ENCODE results near the gene SIX4. TPM values are rescaled to one million over a fixed set of nuclear protein-coding genes. Genes with fewer than 3 reads are reported as not detected.
A peak's percentile ranks its signal among the peaks of the same experiment; 100 is the strongest.

SIX4 gene
- total RNA-seq, result under 1 TPM in 3 of 7 donors, not detected in 4; 0.34 to 0.51 (median 0.39) TPM
- under 1 TPM; 0.03 to 0.05 (median 0.04) TPM for polyA plus RNA-seq
- long read RNA-seq, donor 1, result 0 reads
- long read RNA-seq, donor 2, result 0 reads

DNA sequence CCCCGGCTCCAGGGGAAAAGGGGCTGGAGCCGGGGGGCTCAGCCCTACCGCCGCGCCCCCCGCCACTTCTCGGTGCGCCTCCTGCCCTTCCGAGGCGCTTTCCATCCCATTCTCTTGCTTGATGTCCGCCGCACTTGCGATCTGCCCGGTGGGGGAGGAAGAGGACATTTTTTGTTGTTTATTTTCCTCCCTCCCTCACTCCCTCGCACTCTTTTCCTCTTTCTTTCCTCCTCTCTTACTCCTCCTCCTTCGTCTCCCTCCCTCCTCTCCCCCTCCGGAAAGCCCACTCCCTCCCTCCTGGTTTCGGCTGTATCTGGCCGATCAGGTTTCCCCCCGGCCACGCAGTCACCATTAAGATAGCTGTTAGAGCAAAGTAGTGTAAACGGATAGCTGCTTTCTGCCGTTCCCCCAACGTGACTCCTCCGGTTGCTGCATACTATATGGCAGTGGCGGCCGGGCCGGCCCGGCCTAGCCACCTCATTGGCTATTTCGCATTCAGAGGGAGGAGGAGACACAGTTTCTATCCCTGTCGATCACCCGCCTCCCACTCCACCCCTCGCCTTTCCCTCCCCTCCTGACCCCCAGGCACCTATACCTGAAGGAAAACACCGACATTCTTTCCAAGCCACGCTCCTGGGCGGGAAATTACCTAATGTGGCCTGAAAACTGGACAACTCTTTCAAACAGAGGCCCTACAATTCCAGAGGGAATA, at the start of gene SIX4:
SIX4 (minus strand) TSS at position 445 of the 712 bp plus-strand sequence; CDS start at position 168, 277 bp downstream.
- Histone ChIP-seq H3K36me3 (no peaks in the 10 kb centered on the region), H3K27ac (no peak within 1 kb of the TSS), H3K4me3 (peak within 1 kb of the TSS; percentile 45 to 80 (median 62)), H3K9me3 (no peaks in the 10 kb centered on the region), H3K4me1 (peaks cover 13 to 38% (median 35%) of the 10 kb centered on the region in 6 donors), H3K27me3 (replicated peaks in 1 of 7) (peaks cover 4 to 100% (median 82%) of the 10 kb centered on the region in 7 donors)
- no peak for DNase-seq
- WGBS, 5 donors, result 4 to 7% (median 5%) methylated on average over 33 to 36 of the region's 36 CpGs
- intact Hi-C loops (cut with DNase I; ENCODE audit: low total_unique reads), result no loop called here
- TF ChIP-seq POLR2A (IDR thresholded peaks at IDR 0.05) (no peak), POLR2AphosphoS5 (IDR thresholded peaks at IDR 0.05) (peak in 1 of 3 donors; percentile 41)

DNA sequence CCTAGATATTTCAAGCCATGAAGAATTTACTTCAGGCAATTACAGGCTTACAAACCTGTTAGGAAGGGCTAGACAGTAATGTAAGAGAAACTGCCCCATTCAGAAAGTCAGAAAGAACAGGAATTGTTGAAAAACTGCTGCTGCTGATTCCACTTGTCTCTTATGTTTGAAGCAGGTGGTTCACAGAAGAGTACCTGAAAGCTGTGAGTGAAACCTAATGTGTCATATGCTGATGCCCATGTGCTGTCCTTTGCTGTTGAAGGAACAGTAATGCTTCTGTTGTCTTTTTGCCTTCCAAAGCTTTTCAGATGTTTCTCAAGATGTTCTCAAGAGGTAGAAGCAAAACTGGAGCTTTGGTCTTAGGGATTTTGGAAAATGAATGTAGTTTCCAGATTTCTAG, 49.4 kb upstream of the SIX4 start:
- no peak overlapping the region for H3K27ac ChIP-seq
- no peaks in the 10 kb centered on the region for H3K36me3 ChIP-seq
- H3K27me3 ChIP-seq (replicated peaks in 1 of 7), result no peaks in the 10 kb centered on the region
- no peak for DNase-seq
- no peaks in the 10 kb centered on the region for H3K9me3 ChIP-seq
- intact Hi-C loops (cut with DNase I; ENCODE audit: low total_unique reads), result no loop called here
- H3K4me3 ChIP-seq, result no peak overlapping the region
- TF ChIP-seq POLR2A (IDR thresholded peaks at IDR 0.05), result no peak
- no peak for TF ChIP-seq POLR2AphosphoS5 (IDR thresholded peaks at IDR 0.05)
- TF ChIP-seq, protein P1, sequence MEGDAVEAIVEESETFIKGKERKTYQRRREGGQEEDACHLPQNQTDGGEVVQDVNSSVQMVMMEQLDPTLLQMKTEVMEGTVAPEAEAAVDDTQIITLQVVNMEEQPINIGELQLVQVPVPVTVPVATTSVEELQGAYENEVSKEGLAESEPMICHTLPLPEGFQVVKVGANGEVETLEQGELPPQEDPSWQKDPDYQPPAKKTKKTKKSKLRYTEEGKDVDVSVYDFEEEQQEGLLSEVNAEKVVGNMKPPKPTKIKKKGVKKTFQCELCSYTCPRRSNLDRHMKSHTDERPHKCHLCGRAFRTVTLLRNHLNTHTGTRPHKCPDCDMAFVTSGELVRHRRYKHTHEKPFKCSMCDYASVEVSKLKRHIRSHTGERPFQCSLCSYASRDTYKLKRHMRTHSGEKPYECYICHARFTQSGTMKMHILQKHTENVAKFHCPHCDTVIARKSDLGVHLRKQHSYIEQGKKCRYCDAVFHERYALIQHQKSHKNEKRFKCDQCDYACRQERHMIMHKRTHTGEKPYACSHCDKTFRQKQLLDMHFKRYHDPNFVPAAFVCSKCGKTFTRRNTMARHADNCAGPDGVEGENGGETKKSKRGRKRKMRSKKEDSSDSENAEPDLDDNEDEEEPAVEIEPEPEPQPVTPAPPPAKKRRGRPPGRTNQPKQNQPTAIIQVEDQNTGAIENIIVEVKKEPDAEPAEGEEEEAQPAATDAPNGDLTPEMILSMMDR (IDR thresholded peaks at IDR 0.05 in 8 of 11, conservative IDR thresholded peaks at IDR 0.05 in 3 of 11), result no peak
- peaks cover 0 to 16% (median 3%) of the 10 kb centered on the region in 6 donors for H3K4me1 ChIP-seq

DNA sequence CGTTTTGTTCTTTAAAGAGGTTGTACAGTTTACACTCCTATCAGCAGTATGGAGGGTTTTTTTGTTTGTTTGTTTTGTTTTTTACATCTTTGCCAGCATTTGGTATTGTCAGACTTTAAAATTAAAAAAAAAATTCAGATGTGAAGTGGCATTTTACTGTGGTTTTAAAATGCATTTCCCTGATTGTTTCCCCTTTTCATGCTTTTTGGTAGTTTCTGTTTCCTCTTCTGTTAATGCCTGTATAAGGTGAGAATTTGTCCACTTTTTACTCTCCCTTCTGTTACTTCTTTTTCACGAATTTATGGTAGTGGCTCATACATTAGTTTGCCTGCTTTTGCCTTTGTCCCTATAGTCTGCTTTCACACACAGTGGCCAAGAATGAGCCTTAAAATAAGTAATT, 47.0 kb upstream of the SIX4 start:
- WGBS, 5 donors, result 23 to 40% (median 28%) methylated on average over 2 of the region's 2 CpGs
- H3K4me3 ChIP-seq, result no peak overlapping the region
- intact Hi-C loops (cut with DNase I; ENCODE audit: low total_unique reads), result no loop called here
- peaks cover 0 to 16% (median 3%) of the 10 kb centered on the region in 6 donors for H3K4me1 ChIP-seq
- no peaks in the 10 kb centered on the region for H3K27me3 ChIP-seq (replicated peaks in 1 of 7)
- H3K27ac ChIP-seq, result no peak overlapping the region
- DNase-seq, result no peak
- no peaks in the 10 kb centered on the region for H3K36me3 ChIP-seq
- TF ChIP-seq, protein P1 (IDR thresholded peaks at IDR 0.05 in 8 of 11, conservative IDR thresholded peaks at IDR 0.05 in 3 of 11), result no peak
- no peak for TF ChIP-seq POLR2AphosphoS5 (IDR thresholded peaks at IDR 0.05)
- no peak for TF ChIP-seq POLR2A (IDR thresholded peaks at IDR 0.05)
- H3K9me3 ChIP-seq, result no peaks in the 10 kb centered on the region

GRCh38 chr14:60768602-60769001, 44.5 kb upstream of the SIX4 start:
- no peak overlapping the region for H3K4me3 ChIP-seq
- H3K4me1 ChIP-seq, result peaks cover 0 to 16% (median 3%) of the 10 kb centered on the region in 6 donors
- intact Hi-C loops (cut with DNase I; ENCODE audit: low total_unique reads), result no loop called here
- TF ChIP-seq POLR2A (IDR thresholded peaks at IDR 0.05) (no peak), POLR2AphosphoS5 (IDR thresholded peaks at IDR 0.05) (no peak)
- TF ChIP-seq, protein P1 (IDR thresholded peaks at IDR 0.05 in 8 of 11, conservative IDR thresholded peaks at IDR 0.05 in 3 of 11), result no peak
- no peak overlapping the region for H3K27ac ChIP-seq
- no peaks in the 10 kb centered on the region for H3K9me3 ChIP-seq
- no peak for DNase-seq
- H3K27me3 ChIP-seq (replicated peaks in 1 of 7), result no peaks in the 10 kb centered on the region
- no peaks in the 10 kb centered on the region for H3K36me3 ChIP-seq
- 92 to 99% (median 96%) methylated on average over 2 of the region's 2 CpGs for WGBS, 5 donors
